Inferior parietal cortex (tissue), 1 donor: ENCODE data around the gene CXCL9.
"Not testable (repeated sequence)": the region's sequence is repeated elsewhere in the genome, so short reads cannot be mapped to it uniquely, and the experiment has no call there.

Experiments used
- DNase-seq: peaks from one replicate; pipeline ENCODE4 v3.0.0-alpha.2; 2016; ENCODE audit errors: extremely low spot score

The CXCL9 gene

DNA sequence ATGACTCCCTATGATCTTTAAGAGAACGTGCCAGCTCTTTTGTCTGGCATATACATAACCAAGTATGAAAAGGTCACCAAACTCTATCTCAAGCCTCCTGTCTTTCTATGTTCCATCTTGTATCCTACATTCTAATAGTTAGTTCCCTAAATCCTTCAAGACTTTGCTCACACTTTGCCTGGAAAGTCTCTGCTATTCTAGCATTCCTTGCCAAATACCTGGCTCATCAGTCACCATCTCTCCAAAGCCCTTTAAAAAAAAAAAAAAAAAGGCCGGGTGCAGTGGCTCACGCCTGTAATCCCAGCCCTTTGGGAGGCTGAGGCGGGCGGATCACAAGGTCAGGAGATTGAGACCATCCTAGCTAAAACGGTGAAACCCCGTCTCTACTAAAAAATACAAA, 48.8 kb downstream of the CXCL9 start:
- DNase-seq: not testable (repeated sequence)

DNA sequence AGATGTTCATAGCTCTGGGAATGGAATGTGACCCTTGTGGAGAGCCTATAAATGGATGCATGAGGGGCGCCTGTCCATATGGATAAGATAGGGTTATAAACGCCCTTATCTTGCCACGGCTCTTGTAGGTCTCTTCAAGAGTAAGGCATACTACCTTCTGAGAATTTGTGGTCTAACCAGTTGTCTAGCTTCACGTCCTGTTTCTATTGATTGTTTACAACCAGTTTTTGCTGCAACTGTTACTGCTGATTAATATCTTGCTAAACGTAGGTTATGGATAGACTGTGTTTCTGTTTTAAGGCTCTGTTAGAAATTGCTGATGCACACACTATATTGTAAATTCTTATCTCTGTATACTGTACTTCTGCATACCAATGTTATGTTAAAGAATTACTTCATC, 52.5 kb downstream of the CXCL9 start:
- not testable (repeated sequence) for DNase-seq

- no peak for DNase-seq
Observed at GRCh38 chr4:75953509-75953908, 53.8 kb downstream of the CXCL9 start.
